ENCODE results near the gene SPSB3. TPM values are rescaled to one million over a fixed set of nuclear protein-coding genes. Genes with fewer than 3 reads are reported as not detected.

SPSB3 gene
- total RNA-seq, 2 donors from 2014 or later = 28.0 to 28.1 TPM

DNA sequence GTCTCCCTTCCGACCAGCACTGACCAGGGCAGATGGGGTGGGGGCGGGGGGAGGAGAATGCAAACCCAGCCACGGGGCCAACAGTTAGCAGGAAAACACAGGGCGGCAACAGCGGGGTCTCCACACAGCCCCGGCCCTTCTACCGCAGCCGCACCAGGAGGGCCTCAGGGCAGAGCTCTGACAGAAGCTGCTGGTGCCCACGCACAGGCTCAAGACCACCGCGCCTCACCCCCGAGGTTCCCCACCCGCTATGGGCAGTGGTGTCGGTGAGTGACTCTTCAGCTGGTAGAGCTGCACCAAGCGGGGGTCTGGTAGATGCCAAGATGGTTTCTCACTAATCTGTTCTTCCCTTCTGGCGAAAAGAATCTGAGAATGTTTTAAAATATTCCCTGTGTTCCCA is 28.2 kb upstream of the SPSB3 start:
- Histone ChIP-seq H3K4me3 (ENCODE audit: low read length) (no peak overlapping the region), H3K27ac (ENCODE audit: low read depth, low read length) (no peak overlapping the region), H3K9me3 (ENCODE audit: control insufficient read depth, low read length) (no peaks in the 10 kb centered on the region), H3K36me3 (ENCODE audit: control insufficient read depth, insufficient read depth, low read length) (peaks cover 25% of the 10 kb centered on the region), H3K4me1 (ENCODE audit: control insufficient read depth, insufficient read depth, low read length) (no peaks in the 10 kb centered on the region), H3K9ac (ENCODE audit: extremely low read depth, low read length, poor library complexity, severe bottlenecking) (no peak overlapping the region), H3K27me3 (ENCODE audit: control insufficient read depth, insufficient read depth, low read length, poor library complexity, severe bottlenecking) (no peaks in the 10 kb centered on the region)
- peaks cover 59% of the 10 kb centered on the region for H3K36me3 Mint-ChIP-seq (ENCODE audit: low read depth)
- H3K4me1 Mint-ChIP-seq = no peaks in the 10 kb centered on the region
- TF ChIP-seq, protein P1, sequence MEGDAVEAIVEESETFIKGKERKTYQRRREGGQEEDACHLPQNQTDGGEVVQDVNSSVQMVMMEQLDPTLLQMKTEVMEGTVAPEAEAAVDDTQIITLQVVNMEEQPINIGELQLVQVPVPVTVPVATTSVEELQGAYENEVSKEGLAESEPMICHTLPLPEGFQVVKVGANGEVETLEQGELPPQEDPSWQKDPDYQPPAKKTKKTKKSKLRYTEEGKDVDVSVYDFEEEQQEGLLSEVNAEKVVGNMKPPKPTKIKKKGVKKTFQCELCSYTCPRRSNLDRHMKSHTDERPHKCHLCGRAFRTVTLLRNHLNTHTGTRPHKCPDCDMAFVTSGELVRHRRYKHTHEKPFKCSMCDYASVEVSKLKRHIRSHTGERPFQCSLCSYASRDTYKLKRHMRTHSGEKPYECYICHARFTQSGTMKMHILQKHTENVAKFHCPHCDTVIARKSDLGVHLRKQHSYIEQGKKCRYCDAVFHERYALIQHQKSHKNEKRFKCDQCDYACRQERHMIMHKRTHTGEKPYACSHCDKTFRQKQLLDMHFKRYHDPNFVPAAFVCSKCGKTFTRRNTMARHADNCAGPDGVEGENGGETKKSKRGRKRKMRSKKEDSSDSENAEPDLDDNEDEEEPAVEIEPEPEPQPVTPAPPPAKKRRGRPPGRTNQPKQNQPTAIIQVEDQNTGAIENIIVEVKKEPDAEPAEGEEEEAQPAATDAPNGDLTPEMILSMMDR (conservative IDR thresholded peaks at IDR 0.05) = no peak
- H3K27me3 Mint-ChIP-seq (ENCODE audit: insufficient read depth) = no peaks in the 10 kb centered on the region
- WGBS, 2 experiments (ENCODE audit: insufficient coverage in 1 of 2, insufficient read length in 1 of 2) = 93 to 95% methylated on average over 13 to 16 of the region's 16 CpGs
- no peak overlapping the region for H3K4me3 Mint-ChIP-seq
- DNase-seq = no peak
- peaks cover 17% of the 10 kb centered on the region for H3K9me3 Mint-ChIP-seq
- H3K27ac Mint-ChIP-seq = no peak overlapping the region

DNA sequence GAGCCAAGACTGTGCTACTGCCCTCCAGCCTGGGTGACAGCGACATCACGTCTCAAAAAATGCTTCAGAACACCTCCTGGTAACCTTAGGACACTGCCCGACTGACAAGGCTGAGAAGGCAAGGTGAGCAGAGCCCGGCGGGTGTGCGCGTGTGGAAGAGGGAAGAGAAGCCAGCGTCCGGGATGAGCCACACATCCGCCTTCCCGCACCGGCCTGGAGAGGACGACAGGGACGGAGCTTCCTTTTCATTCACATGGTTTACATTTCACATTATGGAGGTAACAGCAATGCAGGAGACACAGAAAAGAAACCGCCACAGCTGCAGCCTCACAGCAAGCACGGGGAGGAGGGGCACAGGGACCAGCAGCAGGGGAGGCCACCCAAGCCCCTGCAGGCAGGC is 27.7 kb upstream of the SPSB3 start:
- H3K4me3 ChIP-seq (ENCODE audit: low read length) = no peak overlapping the region

DNA sequence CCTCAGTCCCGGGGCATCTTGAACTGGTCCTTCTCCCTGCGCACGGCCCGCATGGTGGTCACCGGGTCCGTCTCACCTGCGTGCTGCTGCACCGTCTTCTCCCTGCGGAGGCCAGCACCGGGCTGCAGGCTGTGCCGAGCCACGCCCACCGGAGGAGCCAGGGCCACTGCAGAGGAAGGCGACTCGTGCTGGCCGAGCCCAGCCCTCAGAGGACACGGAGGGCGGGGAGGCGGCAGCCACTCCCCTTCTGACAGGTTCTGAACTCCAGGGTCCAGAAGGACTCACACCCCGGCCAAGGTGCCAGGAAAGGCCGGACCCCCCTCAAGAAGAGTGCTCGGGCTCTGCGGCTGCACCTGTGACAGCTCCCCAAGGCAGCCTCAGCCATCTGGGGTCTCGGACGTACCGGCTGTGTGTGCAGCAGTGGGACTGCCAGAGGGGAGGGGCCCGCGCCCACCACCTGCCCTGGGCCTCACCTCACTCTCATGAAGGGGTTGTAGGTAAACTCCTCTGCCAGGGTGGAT is 27.0 kb upstream of the SPSB3 start:
- H3K4me1 Mint-ChIP-seq = no peaks in the 10 kb centered on the region
- TF ChIP-seq, protein P1 (conservative IDR thresholded peaks at IDR 0.05) = peak; percentile 25
- H3K27me3 ChIP-seq (ENCODE audit: control insufficient read depth, insufficient read depth, low read length, poor library complexity, severe bottlenecking) = no peaks in the 10 kb centered on the region
- H3K36me3 ChIP-seq (ENCODE audit: control insufficient read depth, insufficient read depth, low read length) = peaks cover 18% of the 10 kb centered on the region
- H3K4me1 ChIP-seq (ENCODE audit: control insufficient read depth, insufficient read depth, low read length) = no peaks in the 10 kb centered on the region
- no peak overlapping the region for H3K27ac Mint-ChIP-seq
- H3K27ac ChIP-seq (ENCODE audit: low read depth, low read length) = no peak overlapping the region
- peaks cover 58% of the 10 kb centered on the region for H3K36me3 Mint-ChIP-seq (ENCODE audit: low read depth)
- 77 to 83% methylated on average over 16 to 28 of the region's 28 CpGs for WGBS, 2 experiments (ENCODE audit: insufficient coverage in 1 of 2, insufficient read length in 1 of 2)
- no peak overlapping the region for H3K4me3 ChIP-seq (ENCODE audit: low read length)
- peaks cover 18% of the 10 kb centered on the region for H3K9me3 Mint-ChIP-seq
- H3K9me3 ChIP-seq (ENCODE audit: control insufficient read depth, low read length) = no peaks in the 10 kb centered on the region
- H3K27me3 Mint-ChIP-seq (ENCODE audit: insufficient read depth) = no peaks in the 10 kb centered on the region
- no peak overlapping the region for H3K4me3 Mint-ChIP-seq
- peak; percentile 83 for DNase-seq
- no peak overlapping the region for H3K9ac ChIP-seq (ENCODE audit: extremely low read depth, low read length, poor library complexity, severe bottlenecking)

More for the DNA sequence above, 27.7 kb upstream of the SPSB3 start:
- Mint-ChIP-seq H3K36me3 (ENCODE audit: low read depth) (peaks cover 59% of the 10 kb centered on the region), H3K27ac (no peak overlapping the region), H3K4me3 (no peak overlapping the region), H3K4me1 (no peaks in the 10 kb centered on the region), H3K9me3 (peaks cover 18% of the 10 kb centered on the region), H3K27me3 (ENCODE audit: insufficient read depth) (no peaks in the 10 kb centered on the region)
- TF ChIP-seq, protein P1 (conservative IDR thresholded peaks at IDR 0.05) = no peak
- peaks cover 21% of the 10 kb centered on the region for H3K36me3 ChIP-seq (ENCODE audit: control insufficient read depth, insufficient read depth, low read length)
- H3K4me1 ChIP-seq (ENCODE audit: control insufficient read depth, insufficient read depth, low read length) = no peaks in the 10 kb centered on the region
- no peak overlapping the region for H3K9ac ChIP-seq (ENCODE audit: extremely low read depth, low read length, poor library complexity, severe bottlenecking)
- no peak overlapping the region for H3K27ac ChIP-seq (ENCODE audit: low read depth, low read length)
- 94 to 97% methylated on average over 9 to 16 of the region's 16 CpGs for WGBS, 2 experiments (ENCODE audit: insufficient coverage in 1 of 2, insufficient read length in 1 of 2)
- no peaks in the 10 kb centered on the region for H3K27me3 ChIP-seq (ENCODE audit: control insufficient read depth, insufficient read depth, low read length, poor library complexity, severe bottlenecking)
- no peak for DNase-seq
- H3K9me3 ChIP-seq (ENCODE audit: control insufficient read depth, low read length) = no peaks in the 10 kb centered on the region

Data from endodermal cell (in vitro differentiated cells).